Superior temporal gyrus (tissue), 1 donor: ENCODE data around the gene HACE1.
"Not testable (repeated sequence)": the region's sequence is repeated elsewhere in the genome, so short reads cannot be mapped to it uniquely, and the experiment has no call there.

Experiments used
- DNase-seq: peaks from one replicate; pipeline ENCODE4 v3.0.0-alpha.2; 2016; ENCODE audit errors: extremely low spot score

The HACE1 gene

DNA sequence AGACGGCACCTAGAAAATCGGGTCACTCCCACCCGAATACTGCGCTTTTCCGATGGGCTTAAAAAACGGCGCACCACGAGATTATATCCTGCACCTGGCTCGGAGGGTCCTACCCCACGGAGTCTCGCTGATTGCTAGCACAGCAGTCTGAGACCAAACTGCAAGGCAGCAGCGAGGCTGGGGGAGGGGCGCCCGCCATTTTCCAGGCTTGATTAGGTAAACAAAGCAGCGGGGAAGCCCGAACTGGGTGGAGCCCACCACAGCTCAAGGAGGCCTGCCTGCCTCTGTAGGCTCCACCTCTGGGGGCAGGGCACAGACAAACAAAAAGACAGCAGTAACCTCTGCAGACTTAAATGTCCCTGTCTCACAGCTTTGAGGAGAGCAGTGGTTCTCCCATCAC, 122.2 kb downstream of the HACE1 start:
- not testable (repeated sequence) for DNase-seq

DNA sequence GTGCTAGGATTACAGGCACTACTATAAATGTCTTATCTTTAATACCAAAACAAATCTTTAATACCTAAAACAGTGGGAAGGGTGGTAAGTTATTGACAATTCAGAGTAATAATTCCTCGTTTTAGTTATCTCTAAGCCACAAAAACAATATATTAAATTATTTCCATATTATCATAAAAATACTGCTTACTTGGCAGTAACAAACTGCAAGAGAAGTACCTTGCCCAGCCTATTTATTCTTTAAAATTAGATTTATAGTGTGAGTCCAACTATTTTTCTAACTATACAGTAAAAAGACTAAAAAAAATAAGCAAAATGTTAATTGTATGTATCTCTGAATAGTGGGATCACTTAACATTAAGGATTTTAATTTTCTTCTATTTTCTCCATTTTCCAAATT, 123.2 kb downstream of the HACE1 start:
- DNase-seq: no peak

DNA sequence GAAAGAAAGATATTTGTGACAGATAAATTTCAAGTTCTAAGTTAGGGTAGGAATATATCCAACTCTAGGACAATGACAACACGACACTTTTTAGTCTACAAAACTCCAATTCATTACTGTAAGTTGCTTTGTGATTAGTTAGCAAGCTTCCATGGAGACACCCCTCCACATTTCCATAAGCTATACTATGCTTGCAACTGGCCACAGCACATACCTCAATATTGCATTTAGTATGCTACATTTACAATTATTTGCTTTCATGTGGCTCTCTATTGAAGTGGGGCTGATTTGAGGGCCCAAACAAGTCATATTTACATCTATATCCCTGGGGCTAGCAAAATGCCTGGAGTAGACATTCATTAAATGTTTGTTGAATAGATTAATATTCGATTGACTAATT, 129.3 kb downstream of the HACE1 start:
- DNase-seq: no peak

DNA sequence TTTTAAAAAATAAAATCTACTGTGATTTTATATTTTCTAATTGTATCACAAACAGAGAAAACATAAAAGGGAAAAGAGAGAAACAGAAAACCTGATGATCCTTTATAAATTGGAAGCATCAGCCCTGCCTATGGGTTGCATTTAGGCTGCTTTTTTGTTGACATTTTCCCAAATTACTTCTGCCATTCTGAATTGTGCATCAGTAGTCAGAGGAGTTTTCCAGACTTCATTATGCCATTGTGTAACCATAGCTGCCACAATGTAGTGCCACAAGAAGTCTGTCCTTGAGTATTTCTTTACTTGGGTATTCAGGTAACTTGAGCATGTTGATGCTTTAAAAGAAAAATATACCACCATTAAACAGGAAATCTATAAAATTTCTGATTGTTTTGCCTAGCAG, 130.3 kb downstream of the HACE1 start:
- peak; percentile 24 for DNase-seq

DNA sequence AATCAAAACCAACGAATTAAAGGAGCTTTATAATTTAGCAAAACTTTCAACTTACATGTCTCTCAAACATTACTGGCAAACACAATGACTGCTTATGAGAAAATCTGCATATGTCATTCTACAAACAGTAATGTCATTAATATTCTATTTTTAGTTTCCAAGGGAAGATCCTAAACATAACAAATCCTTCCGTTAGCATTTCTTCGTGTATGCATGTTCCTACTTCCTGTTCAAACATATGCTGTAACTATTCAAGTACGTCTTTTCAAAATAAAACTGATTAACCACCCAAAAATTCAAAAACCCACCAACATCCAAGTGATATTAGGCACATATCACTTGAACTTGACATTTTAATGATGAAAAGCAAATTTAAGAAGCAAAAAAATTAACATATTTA, 131.3 kb downstream of the HACE1 start:
- no peak for DNase-seq

DNA sequence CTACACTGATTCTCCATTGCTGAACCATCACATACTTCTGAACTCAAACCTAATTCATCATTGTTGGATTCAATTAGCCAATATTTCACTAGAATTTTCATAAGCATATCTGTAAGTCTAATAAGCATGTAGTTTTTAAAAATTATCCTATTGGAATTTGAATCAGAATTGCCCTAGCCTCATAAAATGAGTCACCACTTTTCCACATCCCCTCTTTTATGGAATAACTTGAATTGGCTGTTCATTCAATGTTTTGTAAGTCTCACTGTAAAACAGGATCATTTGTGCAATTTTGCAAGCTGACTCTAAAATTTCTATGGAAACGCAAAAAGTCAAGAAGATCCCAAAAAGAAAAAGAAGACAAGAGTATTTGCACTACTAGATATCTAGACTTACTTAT, 141.0 kb downstream of the HACE1 start:
- DNase-seq: no peak

DNA sequence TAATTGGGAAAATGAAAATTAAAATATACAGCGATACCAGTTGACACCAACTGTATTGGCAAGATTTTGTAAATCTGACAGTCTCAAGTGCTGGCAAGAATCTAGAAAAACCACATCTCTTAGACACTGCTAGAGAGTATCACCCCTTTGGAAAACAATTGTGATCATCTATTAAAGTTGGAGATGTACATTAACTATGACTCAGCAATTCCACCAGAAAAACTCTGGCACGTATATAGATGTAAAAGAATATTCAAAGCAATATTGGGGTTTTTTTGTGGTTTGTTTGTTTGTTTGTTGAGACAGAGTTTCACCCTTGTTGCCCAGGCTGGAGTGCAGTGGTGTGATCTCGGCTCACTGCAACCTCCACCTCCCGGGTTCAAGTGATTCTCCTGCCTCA, 142.9 kb downstream of the HACE1 start:
- no peak for DNase-seq

DNA sequence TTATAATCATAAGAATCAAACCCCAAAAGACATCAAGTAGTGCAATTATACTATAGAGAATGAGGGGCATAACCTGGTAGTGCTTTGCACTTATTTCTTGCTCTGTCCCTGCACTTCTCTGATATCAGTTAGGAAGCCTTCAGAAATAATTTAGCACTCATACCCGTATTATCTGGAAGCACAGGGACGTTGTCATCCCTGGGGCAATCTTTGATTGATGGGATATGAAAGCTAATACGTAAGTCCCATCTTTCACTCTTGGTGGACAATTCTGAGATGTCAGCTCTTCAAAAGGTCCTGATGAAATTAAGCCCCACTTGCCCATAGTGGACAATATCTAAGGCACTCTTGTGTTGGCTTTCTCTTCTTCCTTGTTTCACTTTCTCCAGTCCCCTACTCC, 144.9 kb downstream of the HACE1 start:
- DNase-seq: no peak

DNA sequence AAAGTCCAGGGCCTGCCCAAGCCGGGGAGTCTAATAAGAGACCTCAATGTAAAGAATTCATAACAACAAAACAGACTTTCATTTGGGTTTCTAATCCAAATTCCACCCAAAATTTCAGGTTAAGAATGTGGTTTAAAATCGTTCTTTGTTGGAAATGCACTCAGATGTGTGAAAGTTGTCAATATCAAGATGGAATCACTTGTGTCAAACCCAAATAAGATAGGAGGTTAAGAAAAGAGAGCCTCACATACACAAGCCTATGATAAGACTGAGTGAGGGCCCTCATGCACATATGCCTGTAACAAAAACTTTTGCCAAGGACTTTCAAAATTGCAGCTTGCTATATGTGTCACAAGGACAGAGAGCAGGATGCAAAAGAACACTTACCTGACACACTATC, 145.7 kb downstream of the HACE1 start:
- no peak for DNase-seq

DNA sequence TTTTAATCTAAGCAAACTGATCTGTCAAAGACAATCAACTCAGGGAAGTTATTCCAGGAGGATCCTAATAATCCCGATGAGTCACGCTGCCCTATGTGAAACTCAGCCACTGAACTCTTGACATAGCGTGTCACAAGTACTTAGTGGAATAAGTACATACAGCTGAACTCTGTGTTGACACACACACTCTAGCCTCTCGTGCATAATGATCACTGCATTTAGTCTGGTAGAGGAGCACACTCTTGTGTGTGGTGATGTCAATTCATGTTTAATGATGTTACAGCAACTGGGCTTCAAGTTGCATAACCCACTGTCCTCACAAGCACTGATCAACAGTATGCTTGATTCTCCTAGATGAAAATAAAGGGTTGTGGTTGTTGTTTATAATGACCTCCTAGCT, 148.3 kb downstream of the HACE1 start:
- no peak for DNase-seq

DNA sequence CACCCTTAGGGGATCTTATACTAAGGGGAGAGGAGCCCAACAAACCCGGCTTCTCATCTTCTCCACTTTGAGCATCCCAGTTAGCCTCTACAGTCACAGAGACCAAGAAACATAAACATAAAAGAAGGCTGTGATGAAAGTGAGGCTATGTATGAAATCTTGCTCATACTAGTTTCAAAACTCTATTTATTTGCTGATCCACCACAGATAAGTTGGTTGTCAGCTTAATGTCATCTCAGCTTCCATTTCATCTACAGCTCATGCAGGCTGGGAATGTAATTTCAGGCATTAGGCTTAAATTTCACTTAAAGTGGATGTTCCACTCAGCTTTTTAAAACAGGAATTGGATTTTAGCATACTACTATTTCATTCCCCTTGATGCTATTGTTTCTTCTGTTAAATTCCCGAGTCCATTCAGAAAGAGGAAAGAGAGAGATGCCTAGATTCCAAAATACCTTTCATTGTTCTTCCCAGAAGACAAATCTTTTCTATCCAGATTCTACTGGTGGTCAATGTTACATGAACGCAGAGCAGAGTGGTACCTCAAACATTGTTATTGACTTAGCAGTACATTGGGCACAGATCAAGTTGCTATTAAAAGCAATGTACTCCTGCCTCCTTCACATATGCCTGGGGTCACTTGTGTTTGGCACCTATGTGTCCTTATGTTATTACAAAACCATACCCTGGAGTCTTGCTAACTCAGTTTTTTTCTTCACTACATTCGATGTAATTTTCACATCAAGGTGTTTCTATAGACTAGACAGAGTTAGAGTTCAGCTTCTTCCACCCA, 149.0 kb downstream of the HACE1 start:
- no peak for DNase-seq

DNA sequence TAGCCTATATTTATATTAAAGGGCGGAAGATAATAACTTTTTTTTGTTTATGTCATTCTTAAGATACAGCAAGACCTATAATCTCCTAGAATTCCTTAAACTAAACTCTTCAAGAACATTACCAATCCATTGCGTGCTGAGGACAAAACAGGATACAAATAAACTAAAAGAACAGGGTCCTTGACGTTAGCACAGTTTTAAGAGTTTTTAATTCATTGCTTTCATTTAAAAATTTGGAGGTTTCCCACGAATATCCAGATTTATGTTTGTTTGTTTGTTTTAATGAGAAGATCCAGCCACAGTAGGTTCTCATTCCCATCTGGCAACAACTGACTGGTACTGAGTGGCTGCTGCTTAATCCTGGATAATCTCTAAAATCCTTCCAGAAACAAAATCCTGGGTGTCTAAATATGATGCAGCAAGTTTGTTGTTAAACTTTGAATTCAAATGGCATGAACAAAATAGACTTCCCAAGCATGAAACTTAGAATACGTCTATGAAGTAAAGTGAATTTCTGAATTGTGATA, 153.7 kb downstream of the HACE1 start:
- DNase-seq: no peak

DNA sequence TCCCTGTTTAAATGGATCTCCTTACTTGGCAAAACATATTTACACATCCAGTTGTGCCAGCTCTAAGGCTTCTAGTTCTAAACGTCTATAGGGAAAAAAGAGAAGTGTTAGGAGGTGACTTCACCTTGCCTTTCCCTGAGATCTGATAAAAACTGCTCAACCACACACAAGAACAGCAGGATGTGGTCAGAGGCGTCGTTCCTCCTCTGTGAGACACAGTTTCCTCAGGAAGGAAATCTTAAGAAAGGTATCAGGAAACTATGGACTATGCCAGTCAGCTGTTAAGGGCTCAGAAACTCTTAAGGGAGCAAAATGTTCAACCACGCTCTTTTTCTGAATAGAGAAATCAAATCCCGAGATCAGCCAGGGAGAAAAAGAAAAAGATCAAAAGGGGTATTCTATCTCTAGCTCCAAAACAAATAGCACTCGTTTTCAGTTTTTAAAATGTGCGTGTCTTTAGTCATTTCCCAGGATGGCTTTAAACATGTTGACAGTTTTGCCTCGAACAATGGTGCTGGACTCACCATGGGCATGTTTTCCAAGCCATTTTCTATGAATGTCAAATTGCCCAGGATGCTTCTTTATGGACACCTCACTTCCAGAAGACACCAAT, 154.5 kb downstream of the HACE1 start:
- no peak for DNase-seq

DNA sequence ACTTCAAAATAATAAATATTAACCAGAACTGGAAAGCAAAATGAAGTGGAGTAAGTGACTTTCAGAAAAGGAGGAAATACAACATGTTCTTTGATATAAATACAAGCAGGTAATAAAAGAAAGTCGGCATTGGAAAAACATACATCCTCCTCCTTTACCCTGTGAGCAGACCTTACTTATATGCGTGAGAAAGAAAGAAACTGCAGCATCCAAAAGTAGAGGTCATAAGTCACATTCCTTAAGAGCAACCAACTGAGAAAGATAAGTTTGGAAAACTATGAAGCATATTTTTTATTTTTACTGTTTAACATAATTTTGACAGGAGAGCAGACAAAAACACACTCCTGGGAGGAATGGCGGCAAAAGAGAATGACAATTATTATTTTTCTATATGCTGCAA, 155.5 kb downstream of the HACE1 start:
- DNase-seq: no peak

DNA sequence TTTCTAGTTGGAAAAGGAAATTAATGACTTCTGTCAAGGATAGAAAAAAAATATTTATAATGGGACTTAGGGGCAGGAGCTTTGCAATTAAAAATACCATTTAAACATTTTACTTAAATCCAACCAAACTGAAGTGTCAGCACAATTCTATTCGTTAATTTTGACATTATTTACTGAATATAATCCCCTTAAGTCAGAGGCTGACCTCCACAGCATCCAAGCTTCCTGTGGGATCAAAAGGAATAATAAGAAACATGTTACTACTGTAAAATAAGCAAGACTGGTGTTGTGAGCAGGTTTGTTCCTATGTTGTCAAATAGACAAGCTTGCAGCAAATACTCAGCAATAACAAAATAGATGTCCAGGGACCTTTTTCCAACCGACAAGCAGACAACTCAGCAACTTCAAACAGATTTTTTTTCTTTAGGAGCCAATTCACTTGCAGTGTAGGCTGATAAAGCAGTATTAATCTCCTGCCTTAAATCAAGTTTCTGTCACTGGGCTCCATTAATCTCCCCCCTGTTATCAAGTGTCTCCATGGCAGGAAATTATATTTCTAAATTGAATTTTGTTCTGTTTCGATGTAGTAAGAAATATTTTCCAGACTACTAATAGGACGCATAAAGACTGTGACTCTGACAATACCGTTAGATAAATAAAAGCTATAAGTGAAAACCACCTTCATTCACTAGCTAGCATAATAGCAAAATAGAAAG, 157.4 kb downstream of the HACE1 start:
- DNase-seq: no peak

DNA sequence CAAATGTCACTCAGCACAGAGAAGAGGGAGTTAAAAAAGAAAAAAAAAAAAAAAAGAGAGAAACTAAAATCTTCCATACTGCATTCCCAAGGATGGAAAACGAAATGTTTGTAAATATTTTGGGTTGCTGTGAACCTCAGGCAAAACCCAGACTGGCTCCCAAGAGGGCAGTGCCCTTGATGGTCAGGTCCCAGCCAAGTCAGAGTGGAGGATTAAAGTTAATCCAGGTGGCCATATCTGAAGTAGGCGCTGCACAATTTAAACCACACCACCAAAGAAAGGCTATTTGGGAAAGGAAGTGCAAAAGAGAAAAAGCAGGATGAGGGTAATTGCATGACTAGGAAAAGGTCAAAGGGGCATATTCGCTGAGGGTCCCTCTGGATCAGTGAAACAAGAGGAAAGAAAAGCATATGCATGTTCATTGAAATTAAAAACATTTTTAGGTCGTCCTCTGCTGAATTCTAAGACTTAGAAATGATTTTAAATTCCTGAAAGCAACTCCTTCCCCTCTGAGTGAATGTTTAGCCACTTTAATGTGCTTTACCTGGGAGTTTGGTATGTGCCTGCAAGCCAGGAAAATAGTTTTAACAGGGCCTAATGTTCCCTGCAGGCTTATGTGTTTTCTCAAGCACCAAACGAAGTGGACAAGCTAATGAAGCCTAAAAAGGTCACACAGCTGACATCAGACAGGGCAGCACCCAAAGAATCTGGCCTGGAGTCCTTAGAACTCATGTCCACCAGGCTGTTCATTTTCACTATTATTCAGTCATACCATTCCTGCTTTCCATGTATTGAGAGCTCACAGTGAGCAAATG, 159.1 kb downstream of the HACE1 start:
- DNase-seq: no peak

DNA sequence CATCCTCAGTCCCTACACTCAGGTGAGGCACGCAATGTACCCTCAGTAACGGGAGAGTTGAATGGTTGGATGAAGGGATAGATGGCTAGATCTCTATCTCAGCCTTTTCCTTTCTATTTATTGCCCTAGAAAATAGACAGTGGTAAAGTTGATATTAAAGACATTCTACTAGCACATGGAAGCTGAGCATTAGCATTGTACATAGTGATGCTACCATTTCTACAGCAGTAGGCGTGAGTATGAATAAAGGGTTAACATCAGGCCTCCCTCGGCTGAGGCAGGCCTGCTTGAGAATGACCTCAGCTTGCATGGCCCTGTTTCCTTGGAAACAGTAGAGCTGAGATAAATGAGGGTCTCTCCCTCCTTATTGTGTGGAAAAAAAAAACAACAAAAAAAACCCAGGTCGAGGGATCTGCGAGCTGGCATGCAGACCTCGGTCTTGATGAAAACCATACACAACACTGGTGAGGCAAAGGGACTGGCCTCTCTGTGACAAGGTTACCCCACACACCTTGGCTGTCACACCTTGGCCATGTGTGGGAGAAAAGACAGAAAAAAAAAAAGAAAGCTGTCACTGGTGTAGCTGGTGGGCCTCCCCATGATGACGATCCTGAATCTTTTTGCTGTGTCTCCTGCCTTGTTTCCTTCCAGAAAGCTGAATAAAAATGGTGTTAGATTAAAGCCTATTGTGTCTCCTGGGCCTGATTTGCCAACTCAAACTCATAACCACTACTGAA, 160.0 kb downstream of the HACE1 start:
- no peak for DNase-seq

DNA sequence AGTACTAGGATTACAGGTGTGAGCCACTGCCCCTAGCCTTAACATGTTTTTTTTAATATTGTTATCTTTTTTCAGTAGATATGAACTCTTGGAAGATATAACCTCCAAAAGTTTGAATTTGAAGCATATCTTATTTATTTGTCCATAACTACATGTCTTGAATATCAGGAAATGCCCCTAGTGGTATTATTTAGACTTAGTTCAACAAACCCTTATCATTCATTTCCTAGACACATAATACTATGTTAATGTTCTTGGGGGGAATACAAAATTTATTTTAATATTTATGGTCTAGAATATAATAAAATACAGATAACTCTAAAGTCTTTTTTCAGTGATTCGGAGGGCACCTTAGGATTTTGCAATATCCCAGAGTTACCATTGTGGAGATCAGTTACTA, 160.7 kb downstream of the HACE1 start:
- DNase-seq: no peak

DNA sequence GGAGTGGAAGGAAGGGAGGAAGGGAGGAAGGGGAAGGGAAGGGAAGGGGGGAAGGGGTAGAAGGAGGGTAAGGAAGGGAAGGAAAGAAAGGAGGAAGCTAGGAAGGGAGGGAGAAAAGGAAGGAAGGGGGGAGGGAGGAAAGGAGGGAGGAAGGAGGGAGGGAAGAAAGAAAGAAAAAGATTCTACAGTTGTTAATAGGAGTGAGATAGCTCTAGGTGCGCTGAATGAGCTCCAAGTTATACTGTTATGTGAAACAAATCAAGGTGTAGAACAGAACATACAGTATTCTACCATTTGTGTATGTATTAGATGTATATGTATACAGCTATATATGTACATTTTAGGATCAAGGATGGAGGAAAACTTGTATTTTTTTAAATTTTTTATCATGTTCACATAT, 167.7 kb downstream of the HACE1 start:
- no peak for DNase-seq

DNA sequence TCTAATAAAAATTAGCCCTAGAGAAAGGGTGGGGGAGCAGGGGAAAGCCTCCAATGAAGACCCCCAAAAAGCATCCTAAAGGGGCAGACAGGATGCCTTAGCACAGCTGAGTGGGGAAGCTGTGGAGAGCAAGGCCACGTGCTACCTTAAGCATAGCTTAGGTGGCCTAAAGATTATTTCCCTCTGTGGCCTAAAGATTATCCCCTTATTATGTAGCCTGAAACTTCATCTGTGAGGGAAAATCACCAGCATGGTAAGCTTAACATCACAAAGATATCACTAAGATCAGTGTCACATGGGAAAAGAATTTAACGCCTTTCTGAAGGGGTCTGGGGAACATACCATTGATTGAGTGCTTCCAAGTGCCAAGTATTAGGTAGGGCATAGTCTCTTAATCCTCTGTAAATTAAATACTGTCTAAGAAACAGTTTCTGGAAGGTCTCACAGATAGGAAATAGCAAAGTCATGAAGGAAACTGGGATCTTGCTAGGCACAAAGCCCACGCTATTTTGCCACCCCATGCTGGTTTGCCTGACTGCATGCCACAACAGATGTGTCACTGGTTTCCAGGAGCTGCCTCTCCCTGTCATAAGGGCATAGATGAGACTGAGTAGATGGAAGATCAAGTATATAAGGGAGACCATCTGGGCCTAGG, 170.0 kb downstream of the HACE1 start:
- peak; percentile 2 for DNase-seq
